Activated T-helper 9 cell treated with anti-CD3 and anti-CD28 coated beads, Interleukin-2, amount 50 U/mL, for 16 hours (primary cell): ENCODE data around the gene PWWP2B.
"Not testable (repeated sequence)": the region's sequence is repeated elsewhere in the genome, so short reads cannot be mapped to it uniquely, and the experiment has no call there.

Source experiments
- DNase-seq: peaks from one replicate; pipeline ENCODE4 v3.0.0-alpha.2; 2020; ENCODE audit warnings: low read depth

The PWWP2B gene

DNA sequence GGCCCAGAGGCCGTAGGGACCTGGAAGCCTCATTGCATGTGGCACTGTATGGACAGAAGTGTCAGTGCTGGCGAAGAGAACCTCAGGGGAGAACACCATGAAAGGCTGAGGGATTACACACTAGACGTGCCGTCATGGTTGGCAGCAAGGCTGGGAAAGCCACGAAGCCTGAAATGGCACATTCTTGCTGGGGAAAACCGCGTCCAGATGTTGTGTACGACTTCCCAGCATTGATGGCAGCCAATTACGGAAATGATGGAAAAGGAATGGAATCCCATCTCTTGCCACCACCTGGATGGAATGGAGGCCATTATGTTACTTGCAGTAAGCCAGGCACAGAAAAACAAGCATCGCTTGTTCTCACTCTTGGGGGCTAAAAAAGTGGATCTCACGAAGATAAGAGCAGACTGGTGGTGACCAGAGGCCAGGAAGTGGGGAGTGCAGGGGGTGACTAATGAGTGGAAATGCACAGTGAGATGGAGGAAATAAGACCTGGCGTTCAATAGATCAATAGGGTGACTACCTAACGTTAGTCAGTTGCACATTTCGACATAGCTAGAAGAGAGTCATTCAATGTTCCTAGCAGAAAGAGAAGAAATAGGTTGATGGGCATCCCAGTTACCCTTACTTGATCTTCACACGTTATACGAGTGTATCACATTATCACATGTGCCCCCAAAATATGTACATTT, 14.6 kb upstream of the PWWP2B start:
- no peak for DNase-seq

- DNase-seq = no peak
Measured at GRCh38 chr10:132383101-132383500, 13.9 kb upstream of the PWWP2B start.

DNA sequence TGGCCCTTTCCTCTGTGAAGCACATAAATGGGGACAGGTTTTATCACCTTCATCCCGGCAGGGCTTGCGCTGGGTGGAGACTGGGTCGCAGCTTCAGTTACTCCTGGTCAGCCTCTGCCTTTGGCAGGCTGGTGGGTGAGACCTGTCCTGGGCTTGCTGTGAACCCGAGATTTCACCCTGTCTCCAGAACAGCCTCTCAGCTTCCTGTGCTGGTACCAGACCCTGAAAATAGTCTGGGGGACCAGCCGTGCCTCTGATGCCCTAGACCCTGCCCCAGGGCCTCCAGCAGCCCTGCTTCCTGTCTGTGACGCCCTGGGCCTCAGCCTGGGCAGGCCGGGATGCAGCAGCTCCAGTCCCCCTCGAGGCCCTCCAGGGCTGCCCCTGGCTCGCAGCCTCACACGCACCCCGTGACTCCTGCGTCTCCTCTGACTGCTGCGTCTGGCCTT, 13.2 kb upstream of the PWWP2B start:
- DNase-seq = no peak

DNA sequence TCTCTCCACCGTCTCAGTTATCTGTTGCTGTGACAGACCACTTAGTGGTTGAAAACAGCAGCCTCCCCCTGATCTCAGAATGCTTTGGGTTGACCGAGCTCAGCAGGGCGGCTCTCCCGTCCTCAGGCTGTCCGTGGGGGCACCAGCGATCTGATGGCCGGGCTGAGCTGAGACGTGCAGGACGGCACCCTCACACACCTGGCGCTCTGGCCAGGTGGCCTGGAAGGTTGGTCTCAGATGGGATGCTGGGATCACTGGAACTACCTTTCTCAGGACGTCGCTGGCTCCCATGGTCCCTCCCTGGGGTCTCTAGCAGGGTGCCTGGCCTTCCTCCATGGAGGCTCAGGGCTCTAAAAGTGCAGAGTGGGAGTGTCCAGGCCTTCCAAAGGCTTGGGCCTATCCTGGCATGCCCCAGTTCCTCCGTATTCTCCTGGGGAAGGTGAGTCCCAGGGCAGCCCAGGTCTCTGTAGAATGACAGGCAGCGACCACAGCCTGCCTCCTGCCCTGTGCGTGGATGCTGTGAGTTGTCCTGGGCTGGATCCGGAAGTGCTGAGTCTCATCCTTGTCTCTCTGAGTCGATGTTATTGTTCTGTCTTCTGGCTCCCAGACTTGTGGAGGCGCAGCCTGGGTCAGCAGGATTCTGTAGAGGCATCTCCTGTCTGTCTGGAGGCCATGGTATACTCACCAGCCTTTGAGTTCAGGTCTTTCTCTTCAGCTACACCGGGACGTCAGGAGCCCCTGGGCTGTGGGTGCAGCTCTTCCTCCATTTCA, 12.2 kb upstream of the PWWP2B start:
- no peak for DNase-seq

DNA sequence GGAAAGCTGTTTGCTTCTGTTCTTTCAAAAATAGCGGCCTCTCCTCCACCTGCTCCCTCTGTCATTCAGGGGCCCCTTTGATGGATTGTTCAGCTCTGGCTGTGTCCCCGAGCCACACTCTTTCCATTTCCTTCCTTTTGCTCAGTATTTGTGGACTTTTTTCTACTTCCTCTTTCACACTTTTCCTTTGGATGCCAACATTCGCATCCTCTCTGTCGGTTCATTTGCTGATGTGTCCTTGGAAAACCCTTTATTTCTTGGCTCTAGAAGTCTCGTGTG, 11.7 kb upstream of the PWWP2B start:
- DNase-seq = no peak

DNA sequence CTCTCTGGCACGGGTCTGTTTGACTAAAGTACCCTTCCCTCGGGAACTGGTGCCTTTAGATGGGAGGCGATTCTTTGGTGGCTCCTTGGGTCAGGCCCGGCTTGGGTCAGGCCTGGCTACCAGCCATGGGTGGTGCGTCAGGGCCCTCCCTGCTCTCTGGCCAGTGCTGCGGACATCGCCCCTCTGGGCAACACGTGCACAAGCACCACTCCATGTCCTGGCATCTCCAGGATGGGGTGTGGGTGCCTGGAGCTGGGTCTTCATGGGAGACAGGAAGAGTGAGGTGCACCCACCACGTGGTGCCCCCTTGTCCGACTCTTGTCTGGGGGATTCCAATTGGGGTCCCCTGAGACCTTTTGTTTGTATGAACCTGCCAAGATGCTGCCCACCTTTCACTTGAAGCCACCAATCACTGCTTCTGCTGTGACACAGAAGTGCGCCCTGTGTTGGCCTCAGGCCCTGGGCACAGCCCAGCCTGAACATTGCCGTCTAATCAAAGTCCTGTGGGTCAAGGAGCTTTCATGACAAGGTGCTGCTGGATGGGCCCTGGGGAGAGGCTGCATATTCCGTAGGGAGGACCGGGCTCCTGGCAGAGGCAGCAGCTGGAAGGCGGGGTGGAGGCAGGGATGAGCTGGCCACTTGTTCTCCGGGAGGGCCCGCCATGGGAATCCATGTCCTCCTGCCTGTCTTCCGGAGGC, 11.1 kb upstream of the PWWP2B start:
- no peak for DNase-seq

GRCh38 chr10:132386419-132386831, 10.6 kb upstream of the PWWP2B start:
- no peak for DNase-seq

DNA sequence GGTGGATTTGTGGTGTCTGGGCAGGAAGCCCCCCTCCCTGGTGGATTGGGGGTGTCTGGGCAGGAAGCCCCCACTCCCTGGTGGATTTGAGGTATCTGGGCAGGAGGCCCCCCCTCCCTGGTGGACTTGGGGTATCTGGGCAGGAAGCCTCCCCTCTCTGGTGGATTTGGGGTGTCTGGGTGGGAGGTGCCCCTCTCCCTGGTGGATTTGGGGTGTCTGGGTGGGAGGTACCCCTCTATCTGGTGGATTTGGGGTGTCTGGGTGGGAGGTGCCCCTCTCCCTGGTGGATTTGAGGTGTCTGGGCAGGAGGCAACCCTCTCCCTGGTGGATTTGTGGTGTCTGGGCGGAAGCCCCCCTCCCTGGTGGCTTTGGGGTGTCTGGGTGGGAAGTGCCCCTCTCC, 10.1 kb upstream of the PWWP2B start:
- not testable (repeated sequence) for DNase-seq

DNA sequence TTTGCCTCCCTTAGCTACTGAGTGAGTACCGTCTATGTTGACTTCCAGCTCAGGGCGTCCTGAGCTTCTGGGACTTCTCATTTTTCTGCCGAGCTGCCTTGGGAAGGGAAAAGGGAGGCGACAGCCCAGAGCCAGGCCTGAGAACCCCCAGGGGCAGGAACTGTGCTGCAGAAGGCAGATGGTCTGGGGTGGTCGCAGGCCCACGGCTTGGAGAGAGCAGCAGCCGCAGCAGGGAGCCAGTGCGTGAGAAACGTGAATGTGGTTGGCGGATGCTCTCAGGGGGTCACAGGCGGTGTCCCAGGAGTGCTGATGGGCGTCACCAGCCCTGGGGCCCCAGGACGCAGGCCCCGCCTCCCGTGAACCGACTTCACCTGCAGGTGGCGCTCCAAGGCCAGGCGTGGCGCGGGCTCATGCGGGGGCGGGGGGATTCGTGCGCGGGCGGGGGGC, 9.2 kb upstream of the PWWP2B start:
- peak; percentile 57 for DNase-seq

DNA sequence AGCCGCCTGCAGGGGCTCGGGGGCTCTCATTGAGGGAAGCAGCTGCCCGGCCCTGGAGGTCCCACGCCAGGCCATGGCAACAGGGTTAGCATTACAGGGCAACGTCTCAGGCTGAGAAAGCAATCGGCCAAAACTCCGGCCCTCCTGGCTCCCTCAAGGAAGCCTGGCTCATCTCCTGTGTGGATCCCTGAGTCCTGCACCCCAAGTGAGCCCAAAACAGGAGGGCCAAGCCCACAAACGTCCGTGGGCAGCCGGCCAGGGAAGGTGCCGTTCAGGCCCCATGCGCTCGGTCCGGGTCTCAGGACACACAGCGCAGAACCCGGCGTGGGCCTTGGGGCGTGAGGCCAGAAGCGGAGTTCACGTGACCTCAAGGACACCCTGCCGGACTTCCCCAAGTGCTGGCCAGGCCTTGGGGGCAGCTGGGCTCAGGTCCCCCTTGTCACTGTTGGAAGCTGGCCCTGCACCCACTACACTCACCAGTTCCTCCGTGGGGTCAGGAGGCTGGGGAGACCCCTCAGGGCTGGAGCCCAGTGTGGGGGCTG, 8.0 kb upstream of the PWWP2B start:
- no peak for DNase-seq

DNA sequence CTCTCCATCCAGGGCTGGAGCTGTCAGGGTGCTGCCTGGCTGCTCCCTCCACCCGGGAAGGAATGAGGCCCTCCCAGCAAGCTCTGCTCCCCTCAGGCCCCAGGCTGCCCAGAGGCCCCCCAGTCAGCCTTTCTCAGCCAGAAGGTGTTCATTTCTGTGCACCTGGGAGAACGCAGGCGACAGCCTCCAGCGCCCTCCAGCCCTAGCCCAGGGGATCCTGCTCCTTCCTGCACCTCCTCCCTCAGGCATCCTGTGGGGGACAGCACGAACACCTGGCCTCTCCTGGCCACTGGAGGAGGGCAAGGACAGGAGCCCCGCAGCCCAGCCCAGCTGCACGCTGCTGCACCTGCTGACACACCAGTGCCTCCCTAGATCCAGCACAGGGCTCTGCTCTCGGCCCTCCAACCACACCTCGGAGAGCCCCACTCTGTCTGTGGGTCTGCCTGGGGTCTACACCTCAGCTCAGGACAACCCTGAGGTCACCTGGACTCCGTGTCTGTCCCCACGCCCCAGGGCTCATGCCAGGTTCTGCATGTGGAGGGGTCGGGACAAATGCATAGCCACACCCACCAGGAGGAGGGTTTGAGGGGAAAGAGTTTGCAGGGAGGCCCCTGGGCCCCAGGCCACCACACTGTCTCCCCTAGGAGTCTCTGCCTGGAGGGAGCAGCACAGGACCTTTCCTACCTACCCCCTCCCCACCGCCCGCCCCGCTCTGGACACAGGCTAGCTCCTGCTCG, 7.4 kb upstream of the PWWP2B start:
- no peak for DNase-seq

DNA sequence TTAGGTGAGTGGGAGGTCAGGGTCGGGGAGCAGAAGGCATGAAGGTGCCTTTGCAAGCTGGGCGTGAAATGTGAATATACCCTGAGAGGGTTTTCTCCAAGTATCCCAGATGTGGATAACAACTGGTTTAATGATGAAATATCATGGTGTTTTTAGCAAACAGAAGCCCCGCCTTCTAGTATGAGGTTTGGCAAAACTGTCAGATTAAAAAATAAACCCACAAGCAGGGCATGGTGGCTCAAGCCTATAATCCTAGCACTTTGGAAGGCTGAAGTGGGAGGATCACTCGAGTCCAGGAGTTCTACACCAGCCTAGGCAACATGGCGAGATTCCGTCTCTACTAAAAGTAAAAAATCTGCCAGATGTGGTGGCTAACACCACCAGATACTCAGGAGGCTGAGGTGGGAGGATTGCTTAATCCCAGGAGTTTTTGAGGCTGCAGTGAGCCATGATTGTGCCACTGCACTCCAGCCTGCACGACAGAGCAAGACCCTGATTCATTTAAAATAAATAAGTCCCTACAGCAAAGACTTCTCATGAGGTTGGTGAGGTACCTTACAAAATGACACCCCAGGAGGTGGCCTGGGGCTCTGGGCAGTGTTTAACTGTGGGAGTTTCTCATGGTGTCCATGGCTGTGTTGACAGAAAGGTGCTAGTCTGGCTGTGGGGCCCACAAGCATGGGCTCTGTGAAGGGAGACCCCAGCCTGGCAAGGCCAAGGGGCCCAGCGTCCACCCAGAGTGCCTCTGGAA, 6.7 kb upstream of the PWWP2B start:
- DNase-seq = no peak

DNA sequence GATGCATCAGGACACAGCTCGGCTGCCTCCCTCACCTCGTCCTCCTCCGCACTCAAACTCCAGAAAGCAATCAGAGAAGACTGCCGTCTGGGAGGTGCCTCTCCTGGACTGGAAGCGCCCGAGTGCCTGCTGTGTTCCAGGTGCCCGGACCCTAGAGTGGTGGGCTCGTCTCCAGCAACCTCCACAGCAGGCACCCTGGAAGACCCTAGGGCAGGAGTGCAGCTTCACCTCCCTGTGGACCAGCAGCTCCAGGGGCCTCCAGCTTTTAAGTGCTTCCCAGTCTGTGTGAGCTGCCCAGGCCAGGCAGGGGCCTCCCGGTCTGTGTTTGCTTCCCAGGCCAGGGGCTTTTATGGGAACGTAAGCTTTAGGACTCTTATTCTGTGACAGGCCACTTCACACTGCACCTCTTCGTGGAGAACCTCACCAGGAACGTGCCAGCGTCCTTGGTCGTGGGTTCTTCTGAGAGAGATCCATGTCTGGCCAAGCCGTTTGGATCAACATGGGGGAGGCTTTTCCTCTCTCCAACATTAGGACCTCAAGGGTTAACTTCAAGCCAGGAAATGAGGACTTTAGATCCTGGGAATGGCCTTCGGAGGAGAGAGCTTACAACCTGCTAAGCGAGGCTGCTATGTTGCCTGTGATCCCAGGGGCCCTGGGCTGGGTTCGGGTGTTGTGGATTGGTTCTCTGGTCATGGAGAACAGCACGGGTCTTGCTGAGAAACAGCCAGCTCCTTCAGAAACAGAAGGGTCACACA, 5.9 kb upstream of the PWWP2B start:
- no peak for DNase-seq

GRCh38 chr10:132391676-132392020, 5.4 kb upstream of the PWWP2B start:
- no peak for DNase-seq

DNA sequence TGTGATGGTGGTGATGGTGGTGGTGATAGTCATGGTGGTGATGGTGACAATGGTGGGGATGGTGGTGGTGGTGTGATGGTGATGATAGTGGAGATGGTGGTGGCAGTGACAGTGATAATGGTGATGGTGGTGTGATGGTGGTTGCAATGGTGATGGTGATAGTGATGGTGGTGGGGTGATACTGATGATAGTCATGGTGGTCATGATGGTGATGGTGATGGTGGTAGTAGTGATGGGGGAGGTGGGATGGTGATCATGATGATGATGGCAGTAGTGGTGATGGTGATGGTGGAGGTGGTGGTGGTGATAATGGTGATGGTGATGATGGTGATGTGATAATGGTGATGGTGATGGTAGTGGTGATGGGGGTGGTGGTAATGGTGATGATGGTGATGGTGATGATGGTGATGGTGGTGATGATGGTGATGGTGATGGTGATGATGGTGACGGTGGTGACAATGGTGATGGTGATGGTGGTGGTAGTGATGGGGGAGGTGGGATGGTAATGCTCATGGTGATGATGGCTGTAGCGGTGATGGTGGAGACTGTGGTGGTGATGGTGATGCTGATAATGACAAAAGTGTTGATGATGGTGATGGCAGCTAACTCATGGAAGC, 4.7 kb upstream of the PWWP2B start:
- DNase-seq = no peak

- no peak for DNase-seq
Measured at GRCh38 chr10:132392811-132393694, 3.9 kb upstream of the PWWP2B start.

DNA sequence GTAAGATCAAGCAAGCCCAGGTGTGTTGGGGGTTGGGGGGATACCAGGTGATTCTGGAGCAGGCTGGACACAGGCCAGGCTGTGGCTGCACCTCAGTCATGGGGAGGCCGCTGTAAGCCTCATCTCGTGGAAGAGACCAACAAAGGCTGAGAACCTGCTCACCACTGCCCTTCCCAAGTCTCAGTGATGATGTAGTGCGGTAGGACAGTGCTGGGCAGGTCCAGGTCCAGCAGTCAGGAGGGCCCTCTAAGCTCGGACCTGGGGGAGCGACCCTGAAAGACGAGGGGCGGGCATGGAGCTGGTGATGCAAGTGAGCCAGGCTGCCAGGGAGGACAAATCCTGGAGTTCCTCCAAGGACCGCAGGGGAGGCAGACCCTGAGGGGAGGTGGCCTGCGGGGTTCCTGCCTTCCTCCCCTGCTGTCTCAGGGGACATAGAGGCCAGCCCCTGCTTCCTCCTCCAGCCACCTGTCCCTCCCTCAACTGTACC, 3.3 kb upstream of the PWWP2B start:
- DNase-seq = no peak

DNA sequence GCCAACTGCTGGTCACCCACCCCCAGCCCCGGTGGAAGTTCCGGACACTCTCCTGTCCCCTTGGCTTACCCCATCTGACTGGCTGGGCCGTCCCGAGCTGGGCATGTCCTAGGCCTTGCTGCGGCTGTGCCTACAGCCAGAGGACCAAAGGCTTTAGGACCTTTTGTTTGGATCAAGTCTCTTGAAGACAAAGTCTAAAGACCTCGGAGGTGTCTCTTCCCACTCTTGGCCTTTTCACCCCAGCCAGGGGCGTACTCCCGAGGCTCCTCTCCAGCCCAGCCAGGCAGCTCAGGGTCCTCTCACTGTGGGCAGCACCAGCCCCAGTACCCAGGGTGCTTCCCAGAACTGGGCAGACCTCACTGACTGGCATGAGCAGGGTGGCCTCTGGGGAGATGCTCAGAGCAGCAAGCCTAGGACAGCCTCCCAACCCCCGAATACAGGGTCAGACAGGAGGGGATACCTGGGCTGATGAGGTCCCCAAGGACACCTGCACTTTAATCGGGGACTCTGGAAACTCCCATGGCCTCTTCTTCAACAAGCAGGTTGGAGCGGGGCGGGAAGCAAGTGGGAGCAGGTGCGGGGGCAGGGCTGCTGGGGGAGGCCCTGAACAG, 2.7 kb upstream of the PWWP2B start:
- DNase-seq = no peak
